HEK293T (cell line): ENCODE data around the gene ZNF394.

Source experiments
- CTCF ChIA-PET: fragments of 350-600 bp; formaldehyde crosslinking; extraction: SDS; loops from one replicate; lab custom pipeline; 2021; ENCODE audit warnings: antibody characterized with exemption, inconsistent platforms; lab: Yijun Ruan, JAX
- POLR2A ChIA-PET: fragments of 350-600 bp; formaldehyde crosslinking; extraction: SDS; loops from one replicate; lab custom pipeline; 2020; ENCODE audit warnings: antibody characterized with exemption, inconsistent platforms; lab: Yijun Ruan, JAX
- DNase-seq: peaks from one replicate; pipeline ENCODE4 v3.0.0; 2012; ENCODE audit warnings: mixed read lengths; ENCODE audit errors: extremely low spot score
- BHLHE40 ChIP-seq: fragments of 450-650 bp; IDR thresholded peaks from 2 replicates; pipeline ENCODE4 v1.6.1; 2016; ENCODE audit warnings: mild to moderate bottlenecking, moderate library complexity, borderline replicate concordance
- ELF4 ChIP-seq: fragments of 450-650 bp; IDR thresholded peaks from 2 replicates; pipeline ENCODE4 v1.6.1; 2017; ENCODE audit warnings: antibody characterized with exemption
- LEF1 ChIP-seq: fragments of 450-650 bp; IDR thresholded peaks from 2 replicates; pipeline ENCODE4 v1.6.1; 2017; ENCODE audit warnings: mild to moderate bottlenecking, borderline replicate concordance
- SP1 ChIP-seq: fragments of 450-650 bp; IDR thresholded peaks from 2 replicates; pipeline ENCODE4 v1.6.1; 2017
- TARDBP ChIP-seq: fragments of 450-650 bp; IDR thresholded peaks from 2 replicates; pipeline ENCODE4 v1.6.1; 2016

The ZNF394 gene

DNA sequence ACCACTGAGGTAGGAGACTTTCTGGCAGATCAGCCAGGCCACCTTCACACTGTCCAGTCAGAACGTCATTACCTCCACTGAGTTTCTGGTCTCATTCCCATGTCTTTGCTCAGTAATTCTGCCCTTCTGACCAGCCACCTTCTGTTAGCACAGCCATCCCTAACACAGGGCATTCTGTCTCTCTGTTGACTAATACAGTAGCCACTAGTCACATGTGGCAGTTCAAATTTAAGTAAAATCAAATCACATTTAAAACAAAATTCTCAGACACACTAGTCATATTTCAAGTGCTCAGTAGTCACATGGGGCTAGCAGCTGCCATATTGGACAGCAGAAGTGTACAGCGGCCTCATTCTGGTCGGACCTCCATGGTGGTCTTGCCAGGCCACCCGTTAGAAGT lies 54.0 kb downstream of the ZNF394 start:
- DNase-seq, result no peak
- TF ChIP-seq SP1 (no peak), TARDBP (no peak), ELF4 (no peak), BHLHE40 (no peak), LEF1 (no peak)
- ChIA-PET POLR2A (no interaction called here), CTCF (no interaction called here)
